ENCODE data around the gene POFUT2.

DNA sequence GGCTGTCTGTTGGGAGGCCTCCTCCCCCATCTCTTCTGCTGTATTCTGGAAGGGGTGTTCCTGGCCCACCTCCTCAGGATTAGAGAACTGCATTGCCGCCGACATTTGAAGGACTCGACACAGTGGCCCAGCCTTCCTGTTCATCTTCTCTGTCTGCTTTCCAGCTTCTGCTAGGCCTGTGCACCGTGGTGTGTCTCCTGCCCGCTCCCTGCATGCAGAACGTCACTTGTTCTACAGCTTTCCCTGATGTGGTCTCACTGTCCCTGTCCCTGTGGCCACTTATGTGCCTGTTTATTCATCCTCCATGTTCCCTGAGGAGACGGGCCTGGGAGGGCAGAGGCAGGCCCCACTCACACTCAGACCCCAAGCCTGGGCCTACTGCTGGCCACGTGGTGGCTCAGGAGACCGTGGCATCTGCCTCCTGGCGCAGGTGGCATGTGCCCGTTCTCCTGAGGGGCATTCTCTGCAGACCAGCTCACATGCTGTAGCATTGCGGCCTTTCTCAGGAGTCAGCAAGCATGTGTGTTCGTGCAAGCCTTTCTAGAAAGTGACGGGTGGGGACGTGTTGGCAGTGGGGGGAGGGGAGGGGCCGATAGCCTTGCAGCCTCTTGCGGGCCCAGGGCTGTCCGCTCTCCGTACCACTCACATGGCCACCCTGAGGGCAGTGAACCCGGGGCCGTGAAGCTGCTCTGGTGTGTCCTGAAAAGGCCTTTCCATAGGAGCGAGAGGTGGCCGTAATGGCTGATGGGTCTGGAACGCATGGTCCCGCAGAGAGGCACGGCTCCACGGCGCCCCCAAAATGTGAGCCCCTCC lies 35.9 kb downstream of the POFUT2 start:
- TF ChIP-seq, protein P1, sequence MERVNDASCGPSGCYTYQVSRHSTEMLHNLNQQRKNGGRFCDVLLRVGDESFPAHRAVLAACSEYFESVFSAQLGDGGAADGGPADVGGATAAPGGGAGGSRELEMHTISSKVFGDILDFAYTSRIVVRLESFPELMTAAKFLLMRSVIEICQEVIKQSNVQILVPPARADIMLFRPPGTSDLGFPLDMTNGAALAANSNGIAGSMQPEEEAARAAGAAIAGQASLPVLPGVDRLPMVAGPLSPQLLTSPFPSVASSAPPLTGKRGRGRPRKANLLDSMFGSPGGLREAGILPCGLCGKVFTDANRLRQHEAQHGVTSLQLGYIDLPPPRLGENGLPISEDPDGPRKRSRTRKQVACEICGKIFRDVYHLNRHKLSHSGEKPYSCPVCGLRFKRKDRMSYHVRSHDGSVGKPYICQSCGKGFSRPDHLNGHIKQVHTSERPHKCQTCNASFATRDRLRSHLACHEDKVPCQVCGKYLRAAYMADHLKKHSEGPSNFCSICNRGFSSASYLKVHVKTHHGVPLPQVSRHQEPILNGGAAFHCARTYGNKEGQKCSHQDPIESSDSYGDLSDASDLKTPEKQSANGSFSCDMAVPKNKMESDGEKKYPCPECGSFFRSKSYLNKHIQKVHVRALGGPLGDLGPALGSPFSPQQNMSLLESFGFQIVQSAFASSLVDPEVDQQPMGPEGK (CRISPR knock-in tag; IDR thresholded peaks at IDR 0.05; ENCODE audit: borderline replicate concordance), result no peak
- TF ChIP-seq ZFP30 (CRISPR knock-in tag; IDR thresholded peaks at IDR 0.05), result no peak
- no peak for TF ChIP-seq ZC3H10 (CRISPR knock-in tag; IDR thresholded peaks at IDR 0.05)
- TF ChIP-seq ZNF70 (CRISPR knock-in tag; IDR thresholded peaks at IDR 0.05), result no peak
- TF ChIP-seq, protein P2, sequence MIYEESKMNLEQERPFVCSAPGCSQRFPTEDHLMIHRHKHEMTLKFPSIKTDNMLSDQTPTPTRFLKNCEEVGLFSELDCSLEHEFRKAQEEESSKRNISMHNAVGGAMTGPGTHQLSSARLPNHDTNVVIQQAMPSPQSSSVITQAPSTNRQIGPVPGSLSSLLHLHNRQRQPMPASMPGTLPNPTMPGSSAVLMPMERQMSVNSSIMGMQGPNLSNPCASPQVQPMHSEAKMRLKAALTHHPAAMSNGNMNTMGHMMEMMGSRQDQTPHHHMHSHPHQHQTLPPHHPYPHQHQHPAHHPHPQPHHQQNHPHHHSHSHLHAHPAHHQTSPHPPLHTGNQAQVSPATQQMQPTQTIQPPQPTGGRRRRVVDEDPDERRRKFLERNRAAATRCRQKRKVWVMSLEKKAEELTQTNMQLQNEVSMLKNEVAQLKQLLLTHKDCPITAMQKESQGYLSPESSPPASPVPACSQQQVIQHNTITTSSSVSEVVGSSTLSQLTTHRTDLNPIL (CRISPR knock-in tag; IDR thresholded peaks at IDR 0.05; ENCODE audit: low read depth), result no peak
- TF ChIP-seq OSR1 (CRISPR knock-in tag; IDR thresholded peaks at IDR 0.05), result no peak
- TF ChIP-seq ZFP3 (CRISPR knock-in tag; IDR thresholded peaks at IDR 0.05), result no peak
- TF ChIP-seq, protein P3, sequence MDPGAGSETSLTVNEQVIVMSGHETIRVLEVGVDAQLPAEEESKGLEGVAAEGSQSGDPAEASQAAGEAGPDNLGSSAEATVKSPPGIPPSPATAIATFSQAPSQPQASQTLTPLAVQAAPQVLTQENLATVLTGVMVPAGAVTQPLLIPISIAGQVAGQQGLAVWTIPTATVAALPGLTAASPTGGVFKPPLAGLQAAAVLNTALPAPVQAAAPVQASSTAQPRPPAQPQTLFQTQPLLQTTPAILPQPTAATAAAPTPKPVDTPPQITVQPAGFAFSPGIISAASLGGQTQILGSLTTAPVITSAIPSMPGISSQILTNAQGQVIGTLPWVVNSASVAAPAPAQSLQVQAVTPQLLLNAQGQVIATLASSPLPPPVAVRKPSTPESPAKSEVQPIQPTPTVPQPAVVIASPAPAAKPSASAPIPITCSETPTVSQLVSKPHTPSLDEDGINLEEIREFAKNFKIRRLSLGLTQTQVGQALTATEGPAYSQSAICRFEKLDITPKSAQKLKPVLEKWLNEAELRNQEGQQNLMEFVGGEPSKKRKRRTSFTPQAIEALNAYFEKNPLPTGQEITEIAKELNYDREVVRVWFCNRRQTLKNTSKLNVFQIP (CRISPR knock-in tag; IDR thresholded peaks at IDR 0.05; ENCODE audit: borderline replicate concordance, low read depth), result no peak
- TF ChIP-seq RARB (CRISPR knock-in tag; IDR thresholded peaks at IDR 0.05), result no peak
- no peak for TF ChIP-seq TOX (CRISPR knock-in tag; IDR thresholded peaks at IDR 0.05; ENCODE audit: borderline replicate concordance)
